ENCODE data around the gene USH2A. TPM values are rescaled to one million over a fixed set of nuclear protein-coding genes. Genes with fewer than 3 reads are reported as not detected.

The USH2A gene
- total RNA-seq, 1 donor from 2014 or later: 0.55 TPM

- no peak for TF ChIP-seq CTCF (IDR thresholded peaks at IDR 0.05; ENCODE audit: unreplicated experiment)
- Mint-ChIP-seq H3K4me1 (ENCODE audit: low read depth) (no peaks in the 10 kb centered on the region), H3K27ac (no peak overlapping the region), H3K27me3 (no peaks in the 10 kb centered on the region), H3K9me3 (ENCODE audit: low read depth) (no peaks in the 10 kb centered on the region), H3K4me3 (ENCODE audit: low read depth) (no peak overlapping the region), H3K36me3 (ENCODE audit: insufficient read depth) (no peaks in the 10 kb centered on the region)
- DNase-seq (ENCODE audit: low spot score, unreplicated experiment): no peak
Measured at GRCh38 chr1:215761446-215761845, 661.8 kb downstream of the USH2A start.

GRCh38 chr1:215754112-215754511 lies 669.1 kb downstream of the USH2A start:
- H3K4me1 Mint-ChIP-seq (ENCODE audit: low read depth): no peaks in the 10 kb centered on the region
- H3K4me3 Mint-ChIP-seq (ENCODE audit: low read depth): no peak overlapping the region
- H3K27ac Mint-ChIP-seq: no peak overlapping the region
- H3K9me3 Mint-ChIP-seq (ENCODE audit: low read depth): no peaks in the 10 kb centered on the region
- no peaks in the 10 kb centered on the region for H3K27me3 Mint-ChIP-seq
- H3K36me3 Mint-ChIP-seq (ENCODE audit: insufficient read depth): no peaks in the 10 kb centered on the region
- TF ChIP-seq CTCF (IDR thresholded peaks at IDR 0.05; ENCODE audit: unreplicated experiment): no peak
- DNase-seq (ENCODE audit: low spot score, unreplicated experiment): no peak

GRCh38 chr1:215749414-215749813 lies 673.8 kb downstream of the USH2A start:
- H3K27ac Mint-ChIP-seq: no peak overlapping the region
- no peak for TF ChIP-seq CTCF (IDR thresholded peaks at IDR 0.05; ENCODE audit: unreplicated experiment)
- no peaks in the 10 kb centered on the region for H3K36me3 Mint-ChIP-seq (ENCODE audit: insufficient read depth)
- H3K4me1 Mint-ChIP-seq (ENCODE audit: low read depth): no peaks in the 10 kb centered on the region
- H3K9me3 Mint-ChIP-seq (ENCODE audit: low read depth): no peaks in the 10 kb centered on the region
- H3K4me3 Mint-ChIP-seq (ENCODE audit: low read depth): no peak overlapping the region
- no peak for DNase-seq (ENCODE audit: low spot score, unreplicated experiment)
- no peaks in the 10 kb centered on the region for H3K27me3 Mint-ChIP-seq

GRCh38 chr1:215748431-215748830 lies 674.8 kb downstream of the USH2A start:
- no peak overlapping the region for H3K27ac Mint-ChIP-seq
- H3K27me3 Mint-ChIP-seq: no peaks in the 10 kb centered on the region
- H3K36me3 Mint-ChIP-seq (ENCODE audit: insufficient read depth): no peaks in the 10 kb centered on the region
- TF ChIP-seq CTCF (IDR thresholded peaks at IDR 0.05; ENCODE audit: unreplicated experiment): no peak
- H3K9me3 Mint-ChIP-seq (ENCODE audit: low read depth): no peaks in the 10 kb centered on the region
- H3K4me1 Mint-ChIP-seq (ENCODE audit: low read depth): no peaks in the 10 kb centered on the region
- H3K4me3 Mint-ChIP-seq (ENCODE audit: low read depth): no peak overlapping the region
- DNase-seq (ENCODE audit: low spot score, unreplicated experiment): no peak

GRCh38 chr1:215744419-215744818 lies 678.8 kb downstream of the USH2A start:
- Mint-ChIP-seq H3K27me3 (no peaks in the 10 kb centered on the region), H3K27ac (no peak overlapping the region), H3K9me3 (ENCODE audit: low read depth) (no peaks in the 10 kb centered on the region), H3K36me3 (ENCODE audit: insufficient read depth) (no peaks in the 10 kb centered on the region), H3K4me3 (ENCODE audit: low read depth) (no peak overlapping the region), H3K4me1 (ENCODE audit: low read depth) (no peaks in the 10 kb centered on the region)
- TF ChIP-seq CTCF (IDR thresholded peaks at IDR 0.05; ENCODE audit: unreplicated experiment): no peak
- no peak for DNase-seq (ENCODE audit: low spot score, unreplicated experiment)
